Right cardiac atrium (tissue), 5 donors: Measurements from ENCODE around the gene DNPEP. TPM values are rescaled to one million over a fixed set of nuclear protein-coding genes. Genes with fewer than 3 reads are reported as not detected.

Experiments used
- ATAC-seq, 2 donors: fragments of 200-7000 bp; cut with Tn5 transposase; one replicate each; pipeline versions ENCODE4 v1.8.0 to v1.9.1; 2020; ENCODE audit warnings: moderate library complexity in 2 of 2, mild to moderate bottlenecking in 1 of 2
- DNase-seq, 3 donors: peaks; one replicate each; pipeline ENCODE4 v3.0.0-alpha.2; 2020
- H3K27ac ChIP-seq: one replicate; pipeline ENCODE4 v1.5.1; 2013; ENCODE audit warnings: mild to moderate bottlenecking, low read length, control low read depth, moderate library complexity
- H3K27me3 ChIP-seq: one replicate; pipeline ENCODE4 v1.6.1; 2013; ENCODE audit not compliant: control insufficient read depth, insufficient read depth
- H3K4me1 ChIP-seq: one replicate; pipeline ENCODE4 v1.6.1; 2013; ENCODE audit warnings: low read length; ENCODE audit not compliant: control insufficient read depth, insufficient read depth
- H3K4me3 ChIP-seq: one replicate; pipeline ENCODE4 v1.5.1; 2013; ENCODE audit warnings: low read length, control low read depth
- H3K9me3 ChIP-seq: one replicate; pipeline ENCODE4 v1.6.1; 2013; ENCODE audit warnings: low read length; ENCODE audit not compliant: control insufficient read depth
- WGBS: extraction: QIAGEN DNeasy Blood & Tissue Kit; methylation state at CpG from one replicate; pipeline ENCODE4 v1.1.7; 2013; 5-methylcytosine and 5-hydroxymethylcytosine counted together
- intact Hi-C, 4 donors: fragments of 100-400 bp; cut with DNase I; formaldehyde crosslinking; loops; one replicate each; pipeline versions ENCODE4 v1.11.0 to v1.14.0; 2022 to 2023
- polyA plus RNA-seq: library from polyadenylated mRNA; stranded (reverse); fragments of 200-250 nt; gene quantifications from one replicate; pipeline ENCODE4 v1.2.3, GENCODE V29; 2013
- total RNA-seq, 4 donors: library from RNA; stranded (reverse); fragmentation: NEBNext Ultra II Directional; extraction: Animal tissue kit (Norgen Biotek cat#: 25700); gene quantifications; one replicate each; pipeline ENCODE4 v1.2.1, GENCODE V29; 2021
- donor health status: healthy with polysubstance abuse.
- donor health status: DM: no; HTN: yes; CAD: no.
- donor health status: DM: no; HTN: no; CAD: no.
- donor health status: DM: no; HTN: yes; CAD: no; lungs with severe emphysema.
- donor health status: DM: yes; HTN: yes; CAD: no.

The DNPEP gene
- total and polyA plus RNA-seq, 5 donors = 42.2 to 58.8 (median 55.0) TPM

DNA sequence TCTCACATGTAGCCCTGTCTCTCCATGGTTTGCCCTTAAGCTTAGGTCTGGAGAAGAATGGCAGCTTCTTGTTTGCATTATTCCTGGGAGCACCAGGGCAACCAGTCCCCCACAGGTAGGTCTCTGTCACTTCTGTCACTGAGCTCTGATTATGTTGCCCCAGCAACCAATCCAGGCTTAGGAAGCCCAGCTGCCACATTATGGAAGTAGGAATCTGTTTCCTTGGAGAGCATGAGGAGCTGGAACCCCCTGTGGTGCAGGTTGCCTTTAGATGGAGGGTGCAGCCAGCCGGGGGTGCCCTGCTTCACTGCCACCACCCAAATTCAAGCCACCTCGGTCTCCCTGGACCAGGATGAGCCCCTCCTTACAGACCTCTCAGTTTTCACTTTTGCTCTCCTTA is 60.0 kb downstream of the DNPEP start:
- no peaks in the 10 kb centered on the region for H3K27me3 ChIP-seq
- ATAC-seq (no peak), DNase-seq (no peak)
- intact Hi-C loops = no loop called here
- 46% methylated on average over 2 of the region's 2 CpGs for WGBS
- H3K27ac ChIP-seq = no peak overlapping the region
- H3K4me3 ChIP-seq = no peak overlapping the region
- no peaks in the 10 kb centered on the region for H3K9me3 ChIP-seq
- no peaks in the 10 kb centered on the region for H3K4me1 ChIP-seq

DNA sequence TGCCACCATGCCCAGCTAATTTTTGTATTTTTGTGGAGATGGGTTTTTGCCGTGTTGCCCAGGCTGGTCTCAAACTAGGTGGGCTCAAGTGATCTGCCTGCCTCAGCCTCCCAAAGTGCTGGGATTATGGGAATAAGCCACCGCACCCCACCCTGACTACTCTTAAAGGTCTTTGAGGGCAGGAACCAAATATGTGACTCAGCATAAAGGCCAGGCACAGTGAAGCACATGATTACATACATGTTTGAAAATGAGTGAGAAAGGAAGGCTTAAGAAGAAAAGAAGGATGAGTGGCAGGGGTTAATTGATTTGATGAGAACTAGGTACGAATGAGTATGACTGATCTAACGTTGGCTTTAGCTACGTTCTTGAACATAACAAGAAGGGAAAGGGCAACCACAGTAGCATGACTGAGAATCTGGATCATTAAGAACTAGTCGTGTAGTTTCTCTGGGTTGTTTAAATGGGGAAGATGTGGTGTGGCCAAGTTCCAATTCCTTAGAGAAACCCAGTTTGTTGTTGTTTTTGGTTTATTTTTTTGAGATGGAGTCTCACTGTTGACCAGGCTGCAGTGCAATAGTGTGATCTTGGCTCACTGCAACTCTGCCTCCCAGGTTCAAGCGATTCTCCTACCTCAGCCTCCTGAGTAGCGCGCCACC is 61.9 kb downstream of the DNPEP start:
- DNase-seq (no peak), ATAC-seq (no peak)
- intact Hi-C loops = no loop called here
- Histone ChIP-seq H3K4me1 (no peaks in the 10 kb centered on the region), H3K27ac (no peak overlapping the region), H3K9me3 (no peaks in the 10 kb centered on the region), H3K27me3 (peaks cover 5% of the 10 kb centered on the region), H3K4me3 (no peak overlapping the region)
- WGBS = 70% methylated on average over 9 of the region's 9 CpGs

DNA sequence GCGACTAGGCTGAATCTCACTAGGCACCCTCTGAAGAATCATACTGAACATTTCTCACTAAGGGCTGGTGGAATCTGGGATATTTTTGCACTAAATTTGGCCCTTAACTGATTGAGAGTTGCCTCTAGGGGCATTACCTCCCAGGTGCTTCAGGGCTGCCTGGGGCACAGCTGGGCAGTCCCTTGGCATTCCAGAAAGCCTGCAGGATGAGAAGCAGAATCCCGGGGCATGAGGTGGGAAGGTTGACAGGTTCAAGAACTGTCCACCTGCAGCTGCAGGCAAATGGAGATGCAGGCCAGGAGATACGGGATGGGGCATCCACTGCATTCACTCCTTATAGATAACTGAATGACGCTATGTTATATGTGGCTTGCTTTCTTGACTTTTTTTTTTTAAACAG is 62.6 kb downstream of the DNPEP start:
- Histone ChIP-seq H3K27ac (no peak overlapping the region), H3K4me3 (no peak overlapping the region), H3K9me3 (no peaks in the 10 kb centered on the region), H3K4me1 (no peaks in the 10 kb centered on the region), H3K27me3 (peaks cover 5% of the 10 kb centered on the region)
- ATAC-seq (no peak), DNase-seq (no peak)
- 81% methylated on average over 4 of the region's 4 CpGs for WGBS
- intact Hi-C loops = no loop called here

DNA sequence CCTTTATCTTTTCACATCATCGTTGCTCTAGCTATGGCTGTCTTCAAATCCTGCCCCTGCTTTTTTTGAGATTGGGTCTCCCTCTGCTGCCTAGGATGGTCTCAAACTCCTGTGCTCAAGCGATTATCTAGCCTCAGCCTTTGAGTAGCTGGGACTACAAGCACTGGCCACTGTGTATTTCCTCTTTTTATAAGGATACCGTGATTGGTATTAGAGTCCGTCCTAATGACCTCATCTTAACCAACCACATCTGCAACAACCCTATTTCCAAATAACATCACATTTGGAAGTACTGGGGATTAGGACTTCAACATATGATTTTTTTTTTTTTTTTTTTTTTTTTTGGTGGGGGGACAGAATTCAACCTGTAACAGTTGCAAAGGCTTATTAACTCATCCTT is 64.3 kb downstream of the DNPEP start:
- no peak for ATAC-seq
- intact Hi-C loops = no loop called here
- no peak for DNase-seq
- 60% methylated on average over 4 of the region's 4 CpGs for WGBS
- Histone ChIP-seq H3K9me3 (no peaks in the 10 kb centered on the region), H3K4me3 (no peak overlapping the region), H3K4me1 (no peaks in the 10 kb centered on the region), H3K27me3 (peaks cover 5% of the 10 kb centered on the region), H3K27ac (no peak overlapping the region)

Other genes starting within 250 kb of the DNPEP start
- 1 to 10 TPM; 5.4 to 9.4 (median 9.2) TPM for gene NHEJ1, start 227.1 kb downstream of the DNPEP start, total RNA-seq
- 5.6 TPM for gene NHEJ1, start 227.1 kb downstream of the DNPEP start, polyA plus RNA-seq
- under 1 TPM; 0.56 to 0.95 (median 0.57) TPM for gene SLC23A3, start 217.9 kb downstream of the DNPEP start, total RNA-seq
- gene SLC23A3, start 217.9 kb downstream of the DNPEP start, polyA plus RNA-seq = 0.59 TPM
- 10 to 100 TPM; 40.0 to 53.1 (median 48.5) TPM for gene CNPPD1, start 211.0 kb downstream of the DNPEP start, total RNA-seq
- 41.8 TPM for gene CNPPD1, start 211.0 kb downstream of the DNPEP start, polyA plus RNA-seq
- 10 to 100 TPM; 35.2 to 47.3 (median 40.2) TPM for gene RETREG2, start 209.6 kb downstream of the DNPEP start, total RNA-seq
- gene RETREG2, start 209.6 kb downstream of the DNPEP start, polyA plus RNA-seq = 22.0 TPM
- gene ZFAND2B, start 181.1 kb downstream of the DNPEP start, total RNA-seq = 10 to 100 TPM; 21.8 to 28.9 (median 22.8) TPM
- 23.9 TPM for gene ZFAND2B, start 181.1 kb downstream of the DNPEP start, polyA plus RNA-seq
- 10 to 100 TPM; 19.4 to 30.5 (median 23.5) TPM for gene ABCB6, start 169.0 kb downstream of the DNPEP start, total RNA-seq
- gene ABCB6, start 169.0 kb downstream of the DNPEP start, polyA plus RNA-seq = 23.4 TPM
- gene ATG9A, start 158.3 kb downstream of the DNPEP start, total RNA-seq = 10 to 100 TPM; 69.2 to 78.5 (median 77.3) TPM
- 43.1 TPM for gene ATG9A, start 158.3 kb downstream of the DNPEP start, polyA plus RNA-seq
- gene ANKZF1, start 158.1 kb downstream of the DNPEP start, total RNA-seq = 10 to 100 TPM; 14.9 to 32.0 (median 27.2) TPM
- gene ANKZF1, start 158.1 kb downstream of the DNPEP start, polyA plus RNA-seq = 20.1 TPM
- 1 to 10 TPM; 2.7 to 3.8 (median 3.3) TPM for gene GLB1L, start 142.5 kb downstream of the DNPEP start, total RNA-seq
- 3.1 TPM for gene GLB1L, start 142.5 kb downstream of the DNPEP start, polyA plus RNA-seq
- 10 to 100 TPM; 17.5 to 19.7 (median 19.3) TPM for gene STK16, start 142.4 kb downstream of the DNPEP start, total RNA-seq
- gene STK16, start 142.4 kb downstream of the DNPEP start, polyA plus RNA-seq = 22.2 TPM
- gene TUBA4B, start 134.7 kb downstream of the DNPEP start, total RNA-seq = not detected
- gene TUBA4B, start 134.7 kb downstream of the DNPEP start, polyA plus RNA-seq = not detected
- 10 to 100 TPM; 27.6 to 88.6 (median 64.3) TPM for gene TUBA4A, start 134.0 kb downstream of the DNPEP start, total RNA-seq
- gene TUBA4A, start 134.0 kb downstream of the DNPEP start, polyA plus RNA-seq = 131 TPM
- 10 to 100 TPM; 43.9 to 78.7 (median 65.8) TPM for gene DNAJB2, start 108.5 kb downstream of the DNPEP start, total RNA-seq
- 57.5 TPM for gene DNAJB2, start 108.5 kb downstream of the DNPEP start, polyA plus RNA-seq
- gene PTPRN, start 78.5 kb downstream of the DNPEP start, total RNA-seq = under 1 TPM in 1 of 4 donors, not detected in 3; 0.25 TPM
- 0.41 TPM for gene PTPRN, start 78.5 kb downstream of the DNPEP start, polyA plus RNA-seq
- gene RESP18, start 55.2 kb downstream of the DNPEP start, total RNA-seq = not detected
- not detected for gene RESP18, start 55.2 kb downstream of the DNPEP start, polyA plus RNA-seq
- gene DES, start 30.5 kb upstream of the DNPEP start, total RNA-seq = over 10,000 TPM in 1 of 4 donors, 1,000 to 10,000 TPM in 3; 6,970 to 10,932 (median 7,338) TPM
- gene DES, start 30.5 kb upstream of the DNPEP start, polyA plus RNA-seq = 9,146 TPM
- 100 to 1,000 TPM; 122 to 176 (median 159) TPM for gene SPEG, start 46.9 kb upstream of the DNPEP start, total RNA-seq
- 85.5 TPM for gene SPEG, start 46.9 kb upstream of the DNPEP start, polyA plus RNA-seq
- gene GMPPA, start 111.0 kb upstream of the DNPEP start, total RNA-seq = 10 to 100 TPM; 22.9 to 27.5 (median 25.4) TPM
- gene GMPPA, start 111.0 kb upstream of the DNPEP start, polyA plus RNA-seq = 21.6 TPM
- gene ASIC4, start 126.6 kb upstream of the DNPEP start, total RNA-seq = 1 to 10 TPM in 3 of 4 donors, under 1 TPM in 1; 0.28 to 1.8 (median 1.6) TPM
- gene ASIC4, start 126.6 kb upstream of the DNPEP start, polyA plus RNA-seq = 0.57 TPM
- gene CHPF, start 155.9 kb upstream of the DNPEP start, total RNA-seq = 100 to 1,000 TPM in 2 of 4 donors, 10 to 100 TPM in 2; 92.6 to 145 (median 101) TPM
- 115 TPM for gene CHPF, start 155.9 kb upstream of the DNPEP start, polyA plus RNA-seq
- gene TMEM198, start 156.1 kb upstream of the DNPEP start, total RNA-seq = 1 to 10 TPM; 1.8 to 3.4 (median 3.1) TPM
- gene TMEM198, start 156.1 kb upstream of the DNPEP start, polyA plus RNA-seq = 3.4 TPM
- gene OBSL1, start 183.6 kb upstream of the DNPEP start, total RNA-seq = 100 to 1,000 TPM; 263 to 321 (median 294) TPM
- 179 TPM for gene OBSL1, start 183.6 kb upstream of the DNPEP start, polyA plus RNA-seq
- 10 to 100 TPM; 16.7 to 47.6 (median 28.1) TPM for gene INHA, start 184.4 kb upstream of the DNPEP start, total RNA-seq
- 28.7 TPM for gene INHA, start 184.4 kb upstream of the DNPEP start, polyA plus RNA-seq
- 10 to 100 TPM; 12.1 to 19.0 (median 15.1) TPM for gene STK11IP, start 209.9 kb upstream of the DNPEP start, total RNA-seq
- 13.4 TPM for gene STK11IP, start 209.9 kb upstream of the DNPEP start, polyA plus RNA-seq
- 100 to 1,000 TPM; 322 to 445 (median 392) TPM for gene SLC4A3, start 239.7 kb upstream of the DNPEP start, total RNA-seq
- gene SLC4A3, start 239.7 kb upstream of the DNPEP start, polyA plus RNA-seq = 288 TPM